22Rv1 (cell line): Measurements from ENCODE around the gene YY1AP1.

ENCODE experiments used
- ZFX ChIP-seq: fragments of 450-650 bp; IDR thresholded peaks from 2 replicates; pipeline ENCODE4 v1.6.1; 2017; ENCODE audit warnings: antibody characterized with exemption, borderline replicate concordance
- TF ChIP-seq, protein P1 (sequence below): fragments of 450-650 bp; IDR thresholded peaks from 2 replicates; pipeline ENCODE4 v1.5.1; 2017; ENCODE audit warnings: mild to moderate bottlenecking

DNA sequence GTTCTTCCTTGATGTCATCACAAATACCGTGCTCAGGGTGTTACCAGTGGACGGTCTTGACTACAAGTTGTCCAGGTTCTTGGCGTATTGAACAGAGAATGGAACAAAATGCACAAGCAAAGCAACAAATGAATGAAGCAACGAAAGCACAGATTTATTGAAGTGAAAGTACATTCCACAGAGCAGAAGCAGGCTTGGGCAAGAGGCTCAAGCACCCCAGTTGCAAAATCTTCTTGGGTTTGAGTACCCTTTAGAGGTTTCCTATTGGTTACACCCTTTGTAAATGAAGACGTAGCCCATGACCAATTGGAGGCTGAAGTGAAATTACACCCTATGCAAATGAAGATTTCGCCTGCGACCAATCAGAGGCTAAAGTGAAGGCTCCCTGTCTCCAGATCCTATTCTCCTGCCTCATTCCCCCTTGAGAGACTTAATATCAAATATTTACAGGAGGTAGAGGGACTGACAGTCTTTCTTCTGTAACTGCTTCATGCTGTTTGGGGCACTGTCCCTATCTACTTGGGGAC is 38.3 kb downstream of the YY1AP1 start:
- TF ChIP-seq, protein P1, sequence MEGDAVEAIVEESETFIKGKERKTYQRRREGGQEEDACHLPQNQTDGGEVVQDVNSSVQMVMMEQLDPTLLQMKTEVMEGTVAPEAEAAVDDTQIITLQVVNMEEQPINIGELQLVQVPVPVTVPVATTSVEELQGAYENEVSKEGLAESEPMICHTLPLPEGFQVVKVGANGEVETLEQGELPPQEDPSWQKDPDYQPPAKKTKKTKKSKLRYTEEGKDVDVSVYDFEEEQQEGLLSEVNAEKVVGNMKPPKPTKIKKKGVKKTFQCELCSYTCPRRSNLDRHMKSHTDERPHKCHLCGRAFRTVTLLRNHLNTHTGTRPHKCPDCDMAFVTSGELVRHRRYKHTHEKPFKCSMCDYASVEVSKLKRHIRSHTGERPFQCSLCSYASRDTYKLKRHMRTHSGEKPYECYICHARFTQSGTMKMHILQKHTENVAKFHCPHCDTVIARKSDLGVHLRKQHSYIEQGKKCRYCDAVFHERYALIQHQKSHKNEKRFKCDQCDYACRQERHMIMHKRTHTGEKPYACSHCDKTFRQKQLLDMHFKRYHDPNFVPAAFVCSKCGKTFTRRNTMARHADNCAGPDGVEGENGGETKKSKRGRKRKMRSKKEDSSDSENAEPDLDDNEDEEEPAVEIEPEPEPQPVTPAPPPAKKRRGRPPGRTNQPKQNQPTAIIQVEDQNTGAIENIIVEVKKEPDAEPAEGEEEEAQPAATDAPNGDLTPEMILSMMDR = no peak
- TF ChIP-seq ZFX = no peak
